ENCODE measurements around the gene GPR35.

- TF ChIP-seq RAD21 (IDR thresholded peaks at IDR 0.05; ENCODE audit: low read length) (no peak), RCOR1 (IDR thresholded peaks at IDR 0.05; ENCODE audit: low read length) (no peak), EP300 (IDR thresholded peaks at IDR 0.05; ENCODE audit: borderline replicate concordance in 1 of 2, low read depth in 1 of 2, low read length in 1 of 2) (no peak)
Observed at GRCh38 chr2:240630771-240631547, 5.7 kb downstream of the GPR35 start.

All from SK-N-SH (cell line).